NT2/D1 (cell line): ENCODE measurements around the gene ZSWIM7.

Source experiments
- DNase-seq: peaks from one replicate; pipeline ENCODE4 v3.0.0-alpha.2; 2011; ENCODE audit warnings: low read depth, low spot score
- H3K27me3 ChIP-seq: 2 replicates; pipeline ENCODE4 v1.6.0; 2011; ENCODE audit warnings: mild to moderate bottlenecking; ENCODE audit not compliant: insufficient read length, insufficient read depth
- H3K36me3 ChIP-seq: 2 replicates; pipeline ENCODE4 v1.6.1; 2011; ENCODE audit warnings: mild to moderate bottlenecking, low read length, mixed read lengths; ENCODE audit not compliant: insufficient read depth, insufficient read length
- H3K4me1 ChIP-seq: 2 replicates; pipeline ENCODE4 v1.5.1; 2011; ENCODE audit not compliant: insufficient read depth, insufficient read length
- H3K4me3 ChIP-seq: 2 replicates; pipeline ENCODE4 v1.5.1; 2011; ENCODE audit warnings: low read depth; ENCODE audit not compliant: insufficient read length
- H3K9ac ChIP-seq: 2 replicates; pipeline ENCODE4 v1.6.0; 2011; ENCODE audit warnings: low read depth; ENCODE audit not compliant: insufficient read length
- H3K9me3 ChIP-seq: 2 replicates; pipeline ENCODE4 v1.5.1; 2011; ENCODE audit warnings: mild to moderate bottlenecking, low read length; ENCODE audit not compliant: insufficient read depth
- SUZ12 ChIP-seq: IDR thresholded peaks from 2 replicates; pipeline ENCODE4 v1.6.1; 2011; ENCODE audit not compliant: insufficient read length, insufficient read depth; ENCODE audit errors: extremely low read depth
- YY1 ChIP-seq: IDR thresholded peaks from 2 replicates; pipeline ENCODE4 v1.6.1; 2011; ENCODE audit not compliant: insufficient read length, insufficient read depth
- ZNF274 ChIP-seq: IDR thresholded peaks from 2 replicates; pipeline ENCODE4 v1.6.1; 2011; ENCODE audit warnings: mild to moderate bottlenecking, low read depth, low read length

ZSWIM7 gene

DNA sequence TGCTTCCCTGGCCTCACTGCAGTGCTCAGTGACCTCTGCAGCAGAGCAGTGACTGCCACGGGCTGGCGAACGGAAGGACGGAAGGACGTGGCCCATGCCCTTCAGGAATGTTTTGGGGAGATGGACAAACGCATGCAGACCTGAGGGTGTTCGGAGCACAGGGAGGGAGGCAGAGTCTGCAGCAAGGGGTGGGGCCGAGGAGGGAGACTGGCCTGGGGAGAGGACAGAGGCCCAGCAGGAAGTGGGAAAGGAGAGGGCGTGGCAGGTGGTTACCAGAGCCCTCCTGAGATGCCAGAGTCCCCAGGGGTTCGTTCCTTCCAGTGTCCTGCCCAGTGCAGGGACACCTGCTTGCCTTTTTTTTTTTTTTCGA, 32.6 kb downstream of the ZSWIM7 start:
- no peak for TF ChIP-seq YY1
- no peak for TF ChIP-seq ZNF274
- no peak for TF ChIP-seq SUZ12
- Histone ChIP-seq H3K9me3 (no peaks in the 10 kb centered on the region), H3K4me3 (peak overlapping the region; percentile 12), H3K9ac (peak overlapping the region; percentile 46), H3K27me3 (no peaks in the 10 kb centered on the region), H3K4me1 (peaks cover 11% of the 10 kb centered on the region), H3K36me3 (no peaks in the 10 kb centered on the region)
- DNase-seq: no peak

DNA sequence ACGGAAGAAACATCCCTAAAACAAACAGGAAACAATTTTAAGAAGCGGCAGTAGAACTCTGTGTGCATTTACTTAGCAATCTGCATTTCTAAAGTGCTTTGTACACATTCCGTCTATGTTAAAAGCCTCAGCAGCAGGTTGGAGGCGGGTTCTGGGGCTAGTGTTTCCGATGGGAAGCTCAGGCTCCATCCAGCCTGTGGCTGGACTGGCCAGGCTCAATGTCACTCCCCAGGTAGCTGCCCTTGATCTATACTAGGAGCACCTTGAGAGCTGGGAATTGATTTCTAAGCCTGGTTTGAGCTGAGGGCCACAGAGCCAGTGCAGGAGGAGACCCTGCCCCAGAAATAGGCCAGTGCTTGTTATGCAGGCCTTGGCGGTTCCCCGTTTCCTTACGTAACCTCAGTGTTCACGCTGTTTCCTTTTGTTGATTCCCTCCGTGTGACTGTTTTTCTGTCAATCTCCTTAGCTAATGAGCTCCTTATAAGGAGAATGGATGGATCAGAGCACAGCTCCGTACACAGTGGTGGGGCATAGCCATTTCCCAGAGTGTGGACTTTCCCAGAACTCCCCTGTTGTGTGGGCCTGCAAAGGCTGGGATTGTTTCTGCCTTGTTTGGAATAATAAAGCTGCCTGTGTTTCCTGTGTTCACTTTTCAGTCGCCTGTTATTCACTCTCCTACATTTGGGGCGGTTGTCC, 33.2 kb downstream of the ZSWIM7 start:
- Histone ChIP-seq H3K27me3 (no peaks in the 10 kb centered on the region), H3K9me3 (no peaks in the 10 kb centered on the region), H3K4me3 (peak overlapping the region; percentile 12), H3K36me3 (no peaks in the 10 kb centered on the region), H3K9ac (peak overlapping the region; percentile 46), H3K4me1 (peaks cover 11% of the 10 kb centered on the region)
- TF ChIP-seq SUZ12: no peak
- no peak for TF ChIP-seq ZNF274
- no peak for TF ChIP-seq YY1
- DNase-seq: peak; percentile 72

DNA sequence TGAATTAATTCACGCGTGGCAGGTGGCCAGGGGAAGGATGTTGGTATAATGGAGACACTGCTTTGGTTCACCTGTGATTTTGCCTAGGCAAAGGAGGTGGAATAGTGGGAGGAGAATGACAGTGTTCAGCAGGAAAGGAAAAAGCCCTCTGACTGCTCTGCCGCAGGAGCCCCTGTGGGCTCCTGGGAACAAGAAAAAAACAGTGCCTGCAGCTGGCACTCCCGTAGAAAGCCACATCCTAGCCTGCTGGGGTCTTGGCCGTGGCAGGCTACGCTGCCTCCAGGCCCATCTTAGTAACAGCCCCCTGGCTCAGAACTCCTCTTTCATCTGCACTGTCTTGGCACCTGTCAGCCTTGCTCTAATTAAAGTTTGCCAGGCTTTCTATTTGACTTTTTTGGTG, 34.0 kb downstream of the ZSWIM7 start:
- peaks cover 11% of the 10 kb centered on the region for H3K4me1 ChIP-seq
- no peaks in the 10 kb centered on the region for H3K9me3 ChIP-seq
- H3K4me3 ChIP-seq: no peak overlapping the region
- H3K9ac ChIP-seq: peak overlapping the region; percentile 27
- no peak for DNase-seq
- H3K36me3 ChIP-seq: no peaks in the 10 kb centered on the region
- TF ChIP-seq ZNF274 (no peak), SUZ12 (no peak), YY1 (no peak)
- H3K27me3 ChIP-seq: no peaks in the 10 kb centered on the region

DNA sequence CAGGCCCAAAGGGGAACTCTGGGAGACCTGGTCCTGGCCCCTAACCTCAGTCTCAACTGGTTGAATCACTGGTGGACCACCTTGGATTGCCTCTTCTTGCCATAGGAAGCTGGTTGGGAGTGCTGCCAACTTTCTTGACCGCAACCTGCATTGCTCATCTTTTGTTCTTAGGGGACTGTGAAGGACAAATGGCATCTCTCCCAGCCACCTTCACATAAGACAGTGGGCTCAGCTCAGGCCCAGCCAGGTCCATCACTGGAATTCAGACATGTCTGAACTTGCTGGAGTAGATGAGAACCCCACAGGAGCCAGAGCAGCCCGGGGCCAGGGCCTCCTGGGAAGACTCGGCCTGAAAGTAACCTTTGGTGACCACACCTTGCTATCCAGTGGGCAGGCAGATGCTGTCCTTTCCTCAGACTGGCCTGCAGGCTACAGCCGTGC, 35.8 kb downstream of the ZSWIM7 start:
- no peak for DNase-seq
- Histone ChIP-seq H3K9me3 (no peaks in the 10 kb centered on the region), H3K4me3 (no peak overlapping the region), H3K4me1 (peaks cover 9% of the 10 kb centered on the region), H3K27me3 (no peaks in the 10 kb centered on the region), H3K9ac (no peak overlapping the region), H3K36me3 (no peaks in the 10 kb centered on the region)
- TF ChIP-seq YY1 (no peak), ZNF274 (no peak), SUZ12 (no peak)

DNA sequence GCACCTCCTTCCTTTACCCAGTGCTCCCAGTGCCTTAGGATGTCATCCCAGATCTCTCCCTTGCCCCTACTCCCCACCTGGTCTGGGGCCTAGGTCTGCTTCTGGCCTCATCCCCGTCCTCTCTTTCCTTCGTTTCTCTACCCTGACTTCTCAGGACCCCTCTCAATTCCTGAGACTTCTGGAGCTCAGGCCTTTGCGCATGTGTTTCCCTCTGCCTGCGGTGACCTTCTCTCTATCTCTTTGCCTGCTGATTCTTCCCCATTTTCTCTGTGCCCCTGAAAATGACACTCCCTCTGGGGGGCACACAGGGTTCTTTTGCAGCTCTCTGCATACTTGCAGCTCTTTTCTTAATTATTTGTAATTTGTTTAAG, 41.0 kb downstream of the ZSWIM7 start:
- H3K4me1 ChIP-seq: no peaks in the 10 kb centered on the region
- TF ChIP-seq YY1: no peak
- TF ChIP-seq SUZ12: no peak
- no peak for TF ChIP-seq ZNF274
- H3K9me3 ChIP-seq: no peaks in the 10 kb centered on the region
- H3K36me3 ChIP-seq: no peaks in the 10 kb centered on the region
- no peak overlapping the region for H3K4me3 ChIP-seq
- no peak for DNase-seq
- no peak overlapping the region for H3K9ac ChIP-seq
- no peaks in the 10 kb centered on the region for H3K27me3 ChIP-seq

DNA sequence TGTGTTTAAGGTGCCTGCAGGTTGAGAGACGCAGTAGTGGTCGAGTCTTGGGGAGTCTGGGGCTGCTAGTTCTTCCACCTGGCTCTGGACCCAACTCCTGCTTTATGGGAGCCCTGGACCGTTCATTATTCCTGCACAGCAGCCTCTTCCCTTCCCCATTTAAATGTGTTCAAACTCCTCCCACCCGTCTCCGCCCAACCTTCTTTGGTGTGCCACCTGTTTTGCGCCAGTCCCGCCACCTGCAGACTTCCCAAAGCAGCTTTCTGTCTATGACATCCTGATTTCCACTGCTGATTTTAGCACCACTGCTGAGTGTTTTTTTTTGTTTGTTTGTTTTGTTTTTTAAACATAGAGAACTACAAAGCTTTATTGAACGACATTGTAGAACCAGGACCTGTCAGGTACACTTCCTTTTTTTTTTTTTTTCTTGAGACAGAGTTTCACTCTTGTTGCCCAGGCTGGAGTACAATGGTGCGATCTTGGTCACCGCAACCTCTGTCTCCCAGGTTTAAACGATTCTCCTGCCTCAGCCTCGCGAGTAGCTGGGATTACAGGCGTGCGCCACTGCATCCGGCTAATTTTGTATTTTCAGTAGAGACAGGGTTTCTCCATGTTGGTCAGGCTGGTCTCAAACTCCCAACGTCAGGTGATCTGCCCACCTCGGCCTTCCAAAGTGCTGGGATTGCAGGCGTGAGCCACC, 41.7 kb downstream of the ZSWIM7 start:
- H3K4me3 ChIP-seq: no peak overlapping the region
- H3K4me1 ChIP-seq: no peaks in the 10 kb centered on the region
- H3K9ac ChIP-seq: no peak overlapping the region
- TF ChIP-seq ZNF274: no peak
- no peak for TF ChIP-seq YY1
- TF ChIP-seq SUZ12: no peak
- no peaks in the 10 kb centered on the region for H3K36me3 ChIP-seq
- H3K9me3 ChIP-seq: no peaks in the 10 kb centered on the region
- DNase-seq: no peak
- no peaks in the 10 kb centered on the region for H3K27me3 ChIP-seq

DNA sequence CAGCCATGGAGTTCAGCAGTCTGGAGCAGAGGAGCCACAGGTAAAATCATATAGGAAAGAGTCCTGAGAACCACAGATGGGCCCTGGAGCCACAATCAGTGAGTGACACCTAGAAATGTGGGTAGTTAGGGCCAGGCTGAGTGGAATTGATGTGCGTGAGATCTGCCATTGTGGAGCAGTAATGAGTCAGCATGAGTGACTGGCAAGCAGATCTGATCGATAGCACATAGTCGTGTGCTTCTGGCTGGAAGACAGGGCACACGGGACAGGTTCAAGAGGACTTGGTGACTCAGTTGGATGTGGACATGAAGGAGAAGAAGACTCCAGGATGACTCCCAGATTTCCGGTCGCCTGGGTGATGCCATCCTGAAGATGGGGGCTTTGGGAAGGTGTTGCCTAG, 42.3 kb downstream of the ZSWIM7 start:
- TF ChIP-seq SUZ12 (no peak), ZNF274 (no peak), YY1 (no peak)
- Histone ChIP-seq H3K36me3 (no peaks in the 10 kb centered on the region), H3K4me1 (no peaks in the 10 kb centered on the region), H3K9me3 (no peaks in the 10 kb centered on the region), H3K4me3 (no peak overlapping the region), H3K9ac (no peak overlapping the region), H3K27me3 (no peaks in the 10 kb centered on the region)
- DNase-seq: no peak
